Mononuclear cell (primary cell): ENCODE measurements around the gene GALNT13. TPM values are rescaled to one million over a fixed set of nuclear protein-coding genes. Genes with fewer than 3 reads are reported as not detected.
"Not testable (repeated sequence)": the region's sequence is repeated elsewhere in the genome, so short reads cannot be mapped to it uniquely, and the experiment has no call there.

ENCODE experiments used
- H3K27me3 ChIP-seq: 2 replicates; pipeline ENCODE4 v1.6.0; 2011; ENCODE audit warnings: low read length, control low read depth; ENCODE audit not compliant: insufficient read depth
- H3K4me1 ChIP-seq: 2 replicates; pipeline ENCODE4 v1.5.1; 2011; ENCODE audit warnings: mild to moderate bottlenecking, low read length, control low read depth; ENCODE audit not compliant: insufficient read depth
- H3K4me3 ChIP-seq: 2 replicates; pipeline ENCODE4 v1.5.1; 2011; ENCODE audit warnings: mild to moderate bottlenecking, low read length, moderate library complexity
- H3K9me3 ChIP-seq: 2 replicates; pipeline ENCODE4 v1.5.1; 2011; ENCODE audit warnings: low read depth, mild to moderate bottlenecking, control low read depth, low read length
- total RNA-seq: library from RNA; depleted of rRNA; stranded (reverse); fragments of >200 nt; gene quantifications from one replicate; pipeline ENCODE4 v1.2.3, GENCODE V29; 2012

GALNT13 gene
- total RNA-seq, 1 donor = 0.21 TPM

DNA sequence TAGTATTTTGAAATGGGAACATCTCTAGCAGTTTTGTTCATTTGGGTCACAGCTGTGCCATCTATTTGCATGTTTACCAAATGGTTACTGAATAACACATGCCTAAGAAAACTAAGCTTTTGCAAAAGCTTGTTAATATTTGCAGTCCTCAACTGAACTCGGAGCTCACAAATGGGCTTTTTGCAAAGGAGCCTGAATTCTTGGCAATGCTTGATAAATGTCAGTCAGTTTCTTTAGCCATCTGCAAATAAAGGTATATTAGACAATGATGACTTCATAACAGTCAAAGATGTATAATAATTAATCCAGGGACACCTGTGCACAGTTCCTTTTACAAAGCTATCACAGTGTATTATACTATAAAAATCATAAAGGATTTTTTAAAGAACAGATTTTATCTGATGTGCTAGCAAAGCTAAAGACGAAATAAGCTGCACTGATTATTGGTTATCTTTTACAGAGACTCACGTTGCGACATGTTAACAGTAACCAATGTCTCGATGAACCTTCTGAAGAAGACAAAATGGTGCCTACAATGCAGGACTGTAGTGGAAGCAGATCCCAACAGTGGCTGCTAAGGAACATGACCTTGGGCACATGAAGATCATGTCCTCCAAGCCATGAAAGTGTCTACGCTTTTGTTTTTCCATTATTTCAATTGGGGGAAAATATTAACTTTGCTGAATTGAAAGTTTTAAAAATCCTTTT is 578.4 kb downstream of the GALNT13 start:
- Histone ChIP-seq H3K4me1 (no peaks in the 10 kb centered on the region), H3K27me3 (no peaks in the 10 kb centered on the region), H3K4me3 (no peak overlapping the region), H3K9me3 (no peaks in the 10 kb centered on the region)

DNA sequence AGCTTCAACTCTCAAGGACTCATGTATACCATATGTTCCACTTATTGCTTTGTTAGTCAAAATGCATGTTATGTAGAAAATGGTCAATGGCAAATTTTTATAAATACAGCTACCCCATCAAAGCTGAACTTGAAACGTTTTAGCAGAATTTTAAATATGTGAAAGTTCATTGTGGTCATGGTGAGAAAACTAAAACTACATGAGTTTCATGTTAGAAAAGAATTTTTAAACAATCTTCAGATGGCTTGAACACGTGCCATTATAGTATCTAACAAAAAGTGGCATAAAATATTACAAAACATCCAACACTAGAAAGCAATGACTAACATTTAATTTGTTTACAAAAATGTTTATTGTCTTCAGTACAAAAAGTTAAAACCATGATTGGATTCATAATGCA is 580.7 kb downstream of the GALNT13 start:
- Histone ChIP-seq H3K9me3 (no peaks in the 10 kb centered on the region), H3K27me3 (no peaks in the 10 kb centered on the region), H3K4me3 (no peak overlapping the region)

DNA sequence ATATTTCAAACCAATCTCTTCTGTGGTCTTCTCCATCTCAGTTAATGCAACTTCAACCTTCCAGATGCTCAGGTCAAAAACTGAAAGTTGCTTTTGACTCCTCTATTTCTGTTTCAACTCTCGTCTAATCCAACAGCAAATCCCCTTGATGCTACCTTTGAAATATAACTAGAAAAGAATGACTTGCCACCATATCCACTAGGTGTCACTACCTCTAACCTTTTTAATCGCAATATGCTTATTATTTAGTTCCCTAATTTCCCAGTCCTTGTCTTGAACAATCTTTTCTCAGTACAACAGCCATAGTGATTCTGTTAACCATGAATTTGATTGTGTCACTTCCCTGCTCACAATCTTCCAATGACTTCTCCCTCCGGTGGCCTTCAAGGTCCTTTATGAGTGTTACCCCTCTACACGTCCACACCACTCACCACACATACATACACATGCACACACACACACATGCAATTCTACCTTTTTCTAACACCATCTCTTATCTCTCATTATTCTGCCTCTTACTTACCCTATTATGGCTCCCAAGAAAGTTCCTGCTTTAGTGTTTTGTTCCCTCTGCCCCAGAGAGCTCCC is 581.3 kb downstream of the GALNT13 start:
- no peaks in the 10 kb centered on the region for H3K4me1 ChIP-seq
- no peak overlapping the region for H3K4me3 ChIP-seq
- no peaks in the 10 kb centered on the region for H3K27me3 ChIP-seq
- H3K9me3 ChIP-seq = no peaks in the 10 kb centered on the region

More for the DNA sequence above, 580.7 kb downstream of the GALNT13 start:
- no peaks in the 10 kb centered on the region for H3K4me1 ChIP-seq

DNA sequence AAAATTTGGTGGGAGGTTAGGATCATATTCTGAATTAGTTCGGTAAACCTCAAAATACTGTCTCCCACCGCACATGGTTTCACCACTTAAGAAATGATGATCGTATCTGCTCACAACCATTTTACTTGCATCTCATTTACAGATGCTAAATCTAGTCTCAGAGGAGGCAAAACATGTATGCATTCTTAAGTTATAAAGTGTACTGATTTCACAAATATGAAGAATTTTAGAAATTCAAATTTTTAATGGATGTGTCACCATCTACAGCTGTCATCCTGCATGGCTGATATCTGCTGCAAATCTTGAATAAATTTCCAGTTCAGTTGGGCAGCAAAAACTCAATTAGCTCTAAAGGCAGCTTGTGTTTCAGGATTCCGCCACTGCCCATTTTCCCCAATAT is 583.4 kb downstream of the GALNT13 start:
- no peaks in the 10 kb centered on the region for H3K9me3 ChIP-seq
- no peak overlapping the region for H3K4me3 ChIP-seq

DNA sequence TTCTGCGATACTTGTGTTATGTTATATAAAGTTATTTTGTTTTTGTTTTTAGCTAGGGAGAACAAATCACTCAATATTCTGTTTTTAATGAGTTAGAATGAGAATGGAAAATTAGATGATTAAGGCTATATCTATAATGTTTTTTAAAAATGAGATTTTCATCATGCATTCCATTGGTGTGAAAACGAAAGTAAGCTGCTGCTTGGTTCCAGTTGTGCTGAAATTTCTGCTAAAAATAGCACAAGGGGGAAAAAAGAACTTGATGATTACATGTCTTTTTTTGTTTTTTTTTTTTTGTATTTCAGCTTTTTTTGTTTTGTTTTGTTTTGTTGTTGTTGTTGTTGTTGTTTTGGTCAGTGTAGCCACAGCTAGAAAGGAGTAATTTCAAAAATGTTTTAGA is 584.1 kb downstream of the GALNT13 start:
- Histone ChIP-seq H3K27me3 (no peaks in the 10 kb centered on the region), H3K4me1 (no peaks in the 10 kb centered on the region), H3K9me3 (no peaks in the 10 kb centered on the region), H3K4me3 (no peak overlapping the region)

More for the DNA sequence above, 583.4 kb downstream of the GALNT13 start:
- H3K27me3 ChIP-seq = no peaks in the 10 kb centered on the region
- no peaks in the 10 kb centered on the region for H3K4me1 ChIP-seq

DNA sequence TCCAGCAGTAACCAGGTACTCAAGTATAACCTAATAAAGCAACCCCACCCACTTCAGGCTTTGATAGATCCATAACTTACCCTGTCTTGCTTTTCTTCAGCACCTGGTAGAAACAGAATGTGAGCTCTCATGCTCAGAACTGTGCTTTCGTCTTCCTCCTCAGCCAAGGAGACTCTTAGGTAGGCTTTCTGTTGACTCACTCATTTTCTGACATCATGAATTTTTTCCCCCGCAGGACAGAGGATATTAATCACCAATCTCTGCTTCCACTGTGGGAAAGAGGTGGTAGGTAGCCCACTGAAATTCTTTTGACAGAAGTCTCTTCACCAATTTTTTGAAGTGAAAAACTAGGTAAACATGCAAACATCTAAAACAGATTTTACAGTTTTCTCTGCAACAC is 585.6 kb downstream of the GALNT13 start:
- no peak overlapping the region for H3K4me3 ChIP-seq
- H3K9me3 ChIP-seq = no peaks in the 10 kb centered on the region
- no peaks in the 10 kb centered on the region for H3K4me1 ChIP-seq
- H3K27me3 ChIP-seq = no peaks in the 10 kb centered on the region

DNA sequence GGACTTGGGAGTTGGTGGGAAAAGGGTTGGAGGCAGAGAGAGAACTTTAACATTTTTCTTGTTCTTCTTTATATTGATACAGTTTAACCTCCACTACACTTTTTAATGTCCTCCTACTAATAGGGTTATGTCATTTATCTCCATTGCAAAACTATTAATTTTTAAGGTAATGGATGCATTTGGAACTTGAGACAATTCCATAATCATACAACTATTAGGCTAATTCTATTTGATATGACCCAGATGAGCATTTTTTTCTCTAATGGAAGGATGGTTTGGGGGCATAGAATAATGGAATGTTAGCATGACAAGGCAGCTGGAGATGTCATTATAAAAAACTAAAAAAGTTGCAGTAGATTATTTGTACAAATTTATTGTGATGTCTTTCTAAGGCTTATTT is 587.6 kb downstream of the GALNT13 start:
- H3K4me3 ChIP-seq = no peak overlapping the region

DNA sequence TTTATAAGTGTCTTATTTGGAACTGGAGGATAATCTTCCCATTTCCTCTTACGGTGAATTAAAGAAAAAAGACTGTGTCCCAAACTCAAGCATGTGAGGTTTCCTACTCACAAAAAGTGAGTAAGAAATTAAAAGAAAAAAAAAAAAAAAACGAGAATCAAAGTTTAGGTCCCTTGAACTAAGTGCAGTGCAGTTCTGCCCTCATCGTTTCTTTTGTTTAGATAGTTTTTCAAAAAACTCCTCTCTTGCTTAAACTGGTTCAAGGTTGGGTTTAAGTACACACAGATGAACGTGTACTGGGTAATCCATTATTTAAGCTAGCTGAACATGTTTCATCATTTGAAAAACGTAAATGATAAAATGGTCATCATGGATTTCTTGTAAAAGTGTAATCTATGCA is 590.9 kb downstream of the GALNT13 start:
- Histone ChIP-seq H3K4me3 (no peak overlapping the region), H3K4me1 (no peaks in the 10 kb centered on the region), H3K27me3 (no peaks in the 10 kb centered on the region), H3K9me3 (no peaks in the 10 kb centered on the region)

More for the DNA sequence above, 587.6 kb downstream of the GALNT13 start:
- no peaks in the 10 kb centered on the region for H3K9me3 ChIP-seq
- no peaks in the 10 kb centered on the region for H3K4me1 ChIP-seq
- H3K27me3 ChIP-seq = no peaks in the 10 kb centered on the region

DNA sequence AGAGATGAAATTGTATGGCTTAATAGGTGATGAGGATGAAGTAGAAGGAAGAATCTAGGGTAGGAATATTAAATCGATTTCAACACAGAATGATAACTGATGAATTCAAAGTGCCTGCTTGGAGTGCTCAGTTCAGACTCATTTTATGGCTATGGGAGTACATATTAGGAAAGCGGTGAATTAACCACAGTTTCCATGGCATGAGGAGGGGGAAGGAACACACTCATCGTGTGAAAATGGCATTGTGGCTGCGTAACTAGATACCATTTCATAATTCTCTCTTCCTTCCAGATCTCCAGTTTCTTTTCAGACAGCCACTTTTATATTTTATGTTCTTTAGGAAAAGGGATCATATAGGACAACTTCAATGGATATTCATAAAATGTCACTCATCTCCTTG is 594.5 kb downstream of the GALNT13 start:
- H3K4me1 ChIP-seq = no peaks in the 10 kb centered on the region
- no peak overlapping the region for H3K4me3 ChIP-seq
- no peaks in the 10 kb centered on the region for H3K9me3 ChIP-seq
- H3K27me3 ChIP-seq = no peaks in the 10 kb centered on the region

DNA sequence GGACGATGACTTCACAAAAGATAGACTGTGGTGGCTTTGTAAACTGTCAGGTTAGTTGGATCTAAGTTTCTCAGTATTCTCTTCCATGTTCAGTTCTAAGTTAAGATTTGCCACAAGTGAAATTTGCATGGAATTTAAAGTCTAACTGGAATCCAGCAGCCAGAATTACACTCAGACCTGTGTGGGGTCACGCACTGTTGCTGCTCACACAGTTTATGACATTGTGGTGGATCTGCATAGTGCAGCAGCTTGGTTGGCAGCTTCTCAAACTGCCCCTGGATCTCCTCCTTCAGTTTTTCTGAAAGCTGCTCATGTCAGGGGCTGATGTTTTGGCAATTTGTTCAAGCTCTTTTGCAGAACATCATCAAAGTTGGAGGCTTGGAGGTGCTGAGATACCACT is 598.7 kb downstream of the GALNT13 start:
- Histone ChIP-seq H3K27me3 (no peaks in the 10 kb centered on the region), H3K4me1 (no peaks in the 10 kb centered on the region), H3K9me3 (no peaks in the 10 kb centered on the region), H3K4me3 (no peak overlapping the region)

DNA sequence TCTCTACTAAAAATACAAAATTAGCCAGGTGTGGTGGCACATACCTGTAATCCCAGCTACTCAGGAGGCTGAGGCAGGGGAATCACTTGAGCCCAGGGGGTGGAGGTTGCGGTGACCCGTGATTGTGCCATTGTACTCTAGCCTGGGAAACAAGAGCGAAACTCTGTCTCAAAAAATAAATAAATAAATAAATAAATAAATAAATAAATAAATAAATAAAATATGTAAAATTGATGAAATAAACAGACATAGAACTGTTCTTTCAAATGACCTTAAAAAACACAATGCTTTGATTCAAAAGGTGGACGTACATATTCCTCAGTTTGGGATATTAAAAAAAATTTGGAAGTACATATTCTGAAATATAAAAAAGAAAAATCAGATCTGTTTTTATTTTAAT is 599.8 kb downstream of the GALNT13 start:
- H3K4me3 ChIP-seq, H3K9me3 ChIP-seq, H3K27me3 ChIP-seq, H3K4me1 ChIP-seq: not testable (repeated sequence)

DNA sequence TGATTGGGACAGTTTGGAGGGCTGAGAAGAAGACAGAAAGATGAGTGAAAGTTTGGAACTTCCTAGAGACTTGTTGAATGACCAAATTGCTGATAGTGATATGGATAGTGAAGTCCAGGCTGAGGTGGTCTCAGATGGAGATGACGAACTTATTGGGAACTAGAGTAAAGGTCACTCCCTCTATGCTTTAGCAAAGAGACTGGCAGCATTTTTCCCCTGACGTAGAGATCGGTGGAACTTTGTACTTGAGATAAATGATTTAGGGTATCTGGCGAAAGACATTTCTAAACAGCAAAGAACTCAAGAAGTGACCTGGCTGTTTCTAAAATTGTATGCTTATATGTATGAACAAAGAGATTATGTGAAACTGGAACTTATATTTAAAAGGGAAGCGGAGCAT is 605.6 kb downstream of the GALNT13 start:
- no peaks in the 10 kb centered on the region for H3K27me3 ChIP-seq
- no peaks in the 10 kb centered on the region for H3K4me1 ChIP-seq
- no peaks in the 10 kb centered on the region for H3K9me3 ChIP-seq
- no peak overlapping the region for H3K4me3 ChIP-seq

DNA sequence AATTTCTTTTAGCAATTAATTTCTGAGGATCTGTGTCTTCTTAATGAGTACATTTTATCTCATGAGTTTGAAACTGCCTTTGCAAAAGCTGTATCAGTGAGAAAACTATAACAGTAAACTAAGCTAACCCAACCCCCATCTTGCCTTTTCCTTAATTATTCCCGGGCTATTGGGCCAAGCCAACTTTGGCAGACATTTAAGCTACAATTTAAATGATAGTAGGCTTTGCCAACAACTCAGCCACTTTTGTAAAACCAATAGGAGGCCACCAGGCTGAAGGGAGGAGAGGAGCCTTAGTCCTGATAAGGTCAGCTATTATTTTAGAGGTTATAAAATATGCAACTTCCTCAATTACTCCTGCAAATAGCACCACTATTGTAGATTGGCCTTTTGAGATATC is 608.8 kb downstream of the GALNT13 start:
- Histone ChIP-seq H3K27me3 (no peaks in the 10 kb centered on the region), H3K4me3 (no peak overlapping the region), H3K9me3 (no peaks in the 10 kb centered on the region), H3K4me1 (no peaks in the 10 kb centered on the region)

DNA sequence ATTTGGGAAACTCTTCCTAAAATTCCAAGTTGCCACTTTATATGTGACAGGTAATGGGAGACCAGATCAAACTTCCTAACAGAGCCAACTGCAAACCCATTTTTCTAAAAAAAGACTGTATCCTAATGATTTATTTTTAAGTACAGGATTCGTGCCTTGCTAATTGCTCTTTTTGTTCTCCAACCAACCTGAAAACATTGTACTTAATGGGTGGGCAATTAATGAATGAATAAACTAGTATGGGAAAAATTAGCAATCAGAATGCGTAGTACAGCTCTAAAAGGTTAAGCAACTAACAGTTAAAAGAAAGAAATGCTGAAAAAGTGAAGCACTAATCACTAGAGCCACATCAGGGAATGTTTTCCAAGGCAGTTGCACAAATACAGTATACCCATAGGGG is 609.6 kb downstream of the GALNT13 start:
- Histone ChIP-seq H3K4me3 (no peak overlapping the region), H3K27me3 (no peaks in the 10 kb centered on the region)

DNA sequence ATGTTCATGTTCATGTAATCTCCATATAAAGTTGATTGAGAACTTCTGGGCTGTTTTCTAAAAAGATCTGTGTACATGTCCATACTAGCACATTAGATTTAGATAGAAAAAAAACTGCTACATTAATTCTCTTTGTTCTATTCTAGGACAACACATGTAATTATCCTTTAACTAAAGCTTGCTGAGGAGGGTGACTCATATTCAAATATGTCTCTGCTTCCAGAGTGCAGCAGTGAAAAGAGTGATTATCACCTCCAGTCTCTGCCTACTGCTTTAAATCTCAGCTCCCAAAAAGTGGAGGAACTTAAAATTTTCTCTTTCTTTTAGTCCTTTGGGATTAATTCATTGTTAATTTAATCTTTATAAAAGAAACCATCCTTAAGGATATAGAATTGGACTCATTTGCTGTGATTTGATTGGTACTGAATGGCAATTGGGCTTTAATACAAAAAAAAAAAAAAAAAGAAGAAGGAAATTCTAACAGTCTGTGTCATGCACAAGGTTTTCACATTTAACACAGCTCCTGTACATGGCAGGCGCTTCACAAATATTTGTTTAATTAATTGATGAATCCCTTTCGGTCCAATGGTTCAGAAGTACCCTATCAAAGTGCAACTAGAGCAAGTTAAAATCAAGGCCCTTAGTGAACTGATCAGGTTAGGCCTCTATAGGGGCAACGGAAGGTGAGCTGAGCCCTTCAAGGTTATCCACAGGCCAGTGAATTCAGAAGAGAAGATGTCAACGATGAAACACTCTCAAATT is 612.8 kb downstream of the GALNT13 start:
- no peaks in the 10 kb centered on the region for H3K27me3 ChIP-seq
- H3K4me1 ChIP-seq = no peaks in the 10 kb centered on the region
- no peak overlapping the region for H3K4me3 ChIP-seq
- no peaks in the 10 kb centered on the region for H3K9me3 ChIP-seq

More for the DNA sequence above, 609.6 kb downstream of the GALNT13 start:
- no peaks in the 10 kb centered on the region for H3K4me1 ChIP-seq
- H3K9me3 ChIP-seq = no peaks in the 10 kb centered on the region
